Myocyte (in vitro differentiated cells): ENCODE measurements around the gene TSNAX. TPM values are rescaled to one million over a fixed set of nuclear protein-coding genes. Genes with fewer than 3 reads are reported as not detected.
"Not testable (repeated sequence)": the region's sequence is repeated elsewhere in the genome, so short reads cannot be mapped to it uniquely, and the experiment has no call there.

Experiments used
- DNase-seq: peaks from one replicate; pipeline ENCODE4 v3.0.0-alpha.2; 2012; ENCODE audit warnings: low read depth
- polyA plus RNA-seq: library from polyadenylated mRNA; unstranded; fragments of >200 nt; gene quantifications from one replicate; pipeline ENCODE4 v1.2.1, GENCODE V29; 2012; ENCODE audit warnings: missing spikeins
- total RNA-seq: library from RNA; depleted of rRNA; stranded (reverse); fragments of >200 nt; gene quantifications from 2 replicates; pipeline ENCODE4 v1.2.3, GENCODE V29; 2014

TSNAX gene, protein sequence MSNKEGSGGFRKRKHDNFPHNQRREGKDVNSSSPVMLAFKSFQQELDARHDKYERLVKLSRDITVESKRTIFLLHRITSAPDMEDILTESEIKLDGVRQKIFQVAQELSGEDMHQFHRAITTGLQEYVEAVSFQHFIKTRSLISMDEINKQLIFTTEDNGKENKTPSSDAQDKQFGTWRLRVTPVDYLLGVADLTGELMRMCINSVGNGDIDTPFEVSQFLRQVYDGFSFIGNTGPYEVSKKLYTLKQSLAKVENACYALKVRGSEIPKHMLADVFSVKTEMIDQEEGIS
- 37.5 and 41.0 TPM in 2 replicates for total RNA-seq
- 27.7 TPM for polyA plus RNA-seq

DNA sequence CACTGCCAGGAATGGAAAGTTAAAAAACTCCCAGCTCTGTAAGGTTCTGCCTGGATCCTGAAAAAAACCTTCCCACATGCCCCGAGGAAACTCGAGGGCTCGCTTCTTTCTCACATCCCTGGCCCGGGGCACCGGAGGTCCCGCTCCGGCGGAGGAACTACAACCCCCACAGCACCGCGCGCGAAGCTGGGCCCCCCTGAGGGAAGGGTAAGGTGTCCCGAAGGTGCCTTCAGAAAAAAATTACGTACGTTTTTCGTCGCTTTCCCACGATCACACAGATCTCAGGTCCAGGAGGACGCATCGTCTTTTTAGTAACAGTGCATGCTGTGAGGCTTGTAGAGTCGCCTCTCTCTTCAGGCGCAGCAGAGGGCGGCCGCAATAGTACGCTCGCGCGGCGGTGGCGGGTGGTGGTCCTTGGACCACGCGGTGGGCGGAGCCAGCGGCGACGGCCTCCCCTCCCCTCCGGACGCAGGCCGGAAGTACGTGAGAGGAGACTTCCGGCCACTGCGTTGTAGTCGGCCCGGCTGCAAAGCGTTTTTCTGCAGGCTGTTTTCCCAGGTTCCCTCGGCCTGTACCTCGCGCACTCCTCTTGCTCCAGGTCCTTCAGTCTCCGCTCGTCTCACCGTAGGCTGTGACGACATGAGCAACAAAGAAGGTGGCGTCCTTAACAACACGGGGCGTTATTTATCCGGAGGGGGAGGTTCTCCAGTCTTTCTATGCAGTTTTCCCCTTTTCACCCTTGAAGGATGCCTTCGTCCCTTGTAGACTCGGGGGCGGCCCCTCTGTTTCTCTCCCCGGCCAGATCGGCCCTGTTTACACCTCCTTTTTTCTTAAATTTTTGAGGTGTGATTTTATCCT is at the start of gene TSNAX:
Gene TSNAX, plus strand, starts transcription at position 498 of the 858 bp plus-strand sequence. Its CDS starts 142 bp downstream, at position 640.
- peak; percentile 94 for DNase-seq

DNA sequence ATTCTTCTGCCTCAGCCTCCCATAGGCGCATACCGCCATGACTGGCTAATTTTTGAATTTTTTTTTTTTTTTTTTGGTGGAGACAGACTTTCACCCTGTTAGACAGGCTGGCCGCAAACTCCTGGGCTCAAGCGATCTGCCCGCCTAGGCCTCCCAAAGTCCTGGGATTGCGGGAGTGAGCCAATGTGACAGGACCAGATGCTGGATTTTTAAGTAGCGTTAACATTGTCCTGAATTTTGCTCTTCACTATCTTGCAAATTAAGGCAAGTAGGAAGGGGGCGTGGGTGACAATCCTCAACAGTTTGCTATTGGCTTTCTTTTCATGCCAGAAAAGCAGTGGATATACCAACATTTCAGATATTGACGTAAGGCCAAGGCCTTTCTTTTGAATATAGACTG is 49.7 kb upstream of the TSNAX start:
- DNase-seq, result no peak

DNA sequence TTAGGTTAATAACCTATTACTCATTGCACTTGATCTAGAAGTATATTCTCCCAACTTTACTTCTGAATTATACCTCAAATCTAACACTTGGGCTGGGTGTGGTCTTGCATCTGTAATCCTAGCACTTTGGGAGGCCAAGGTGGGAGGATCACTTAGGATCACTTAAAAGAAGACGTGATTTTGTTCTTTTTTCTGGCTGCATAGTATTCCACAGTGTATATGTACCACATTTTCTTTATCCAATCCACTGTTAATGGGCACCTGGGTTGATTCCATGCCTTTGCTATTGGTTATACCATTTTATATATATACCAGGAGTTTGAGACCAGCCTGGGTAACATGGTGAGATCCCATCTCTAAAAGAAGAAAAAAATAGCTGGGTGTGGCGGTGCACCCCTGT is 48.5 kb upstream of the TSNAX start:
- no peak for DNase-seq

DNA sequence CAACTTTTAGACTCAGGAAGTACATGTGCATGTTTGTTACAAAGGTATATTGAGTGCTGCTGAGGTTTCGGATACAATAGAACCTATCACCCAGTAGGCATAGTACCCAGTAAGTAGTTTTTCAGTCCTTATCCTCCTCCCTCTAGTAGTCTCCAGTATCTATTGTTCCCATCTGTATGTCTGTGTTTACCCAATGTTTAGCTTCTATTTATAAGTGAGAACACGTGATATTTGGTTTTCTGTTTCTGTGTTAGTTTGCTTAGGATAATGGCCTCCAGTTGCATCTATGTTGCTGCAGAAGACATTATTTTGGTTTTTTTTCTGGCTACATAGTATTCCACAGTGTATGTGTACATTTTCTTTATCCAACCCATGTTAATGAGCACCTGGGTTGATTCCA is 47.2 kb upstream of the TSNAX start:
- DNase-seq, result no peak

DNA sequence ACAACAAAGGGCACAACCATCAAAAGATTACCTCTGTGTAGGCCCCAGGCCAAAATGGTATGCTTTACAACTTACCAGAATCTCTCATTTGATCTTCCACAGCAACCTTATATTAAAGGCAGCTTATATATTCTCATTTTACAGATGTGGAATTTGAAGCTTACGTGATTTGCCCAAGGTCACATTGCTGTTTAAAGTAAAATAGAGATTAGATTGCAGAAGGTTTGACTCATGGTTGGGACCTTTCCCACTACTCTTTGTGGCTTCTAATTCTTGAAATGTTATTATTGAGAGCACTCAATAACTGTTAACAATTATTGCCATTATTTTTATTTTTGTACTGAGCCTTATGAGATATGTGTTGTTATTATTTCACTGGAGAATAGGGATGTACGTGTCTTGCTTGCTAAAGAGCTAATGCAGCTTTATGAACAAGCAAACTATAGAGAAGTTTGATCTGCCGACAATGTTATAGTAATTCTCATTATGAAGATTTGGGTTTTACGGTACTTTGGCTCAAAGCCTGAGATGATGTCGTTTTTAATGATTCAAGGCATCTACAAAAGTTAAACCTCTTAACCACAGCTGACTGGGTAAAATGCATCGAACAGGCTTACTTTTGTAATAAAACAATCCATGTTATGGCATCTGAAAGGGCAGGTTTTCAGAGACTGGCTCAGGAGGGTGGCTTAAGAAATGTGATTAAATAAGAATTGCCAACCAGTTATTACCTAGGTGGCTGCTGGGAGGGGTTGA is 43.3 kb upstream of the TSNAX start:
- no peak for DNase-seq

DNA sequence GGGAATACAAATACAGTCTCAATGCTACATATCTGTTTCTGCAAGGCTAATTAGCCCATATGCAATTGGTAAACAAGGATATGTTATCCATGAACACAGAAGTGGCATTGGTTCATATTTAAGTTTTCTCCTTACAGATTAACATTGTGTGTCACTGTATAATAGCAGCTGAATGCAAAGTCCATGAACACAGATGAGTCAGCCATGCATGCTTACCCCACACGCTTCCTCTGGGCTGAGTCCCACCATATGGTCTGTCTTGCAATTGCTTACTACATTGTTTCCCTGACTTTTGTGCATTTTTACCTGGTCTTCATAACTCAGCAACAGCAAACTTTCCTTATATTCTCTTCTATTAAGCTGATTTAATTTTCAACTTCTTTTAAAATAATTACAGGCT is 41.5 kb upstream of the TSNAX start:
- DNase-seq, result no peak

DNA sequence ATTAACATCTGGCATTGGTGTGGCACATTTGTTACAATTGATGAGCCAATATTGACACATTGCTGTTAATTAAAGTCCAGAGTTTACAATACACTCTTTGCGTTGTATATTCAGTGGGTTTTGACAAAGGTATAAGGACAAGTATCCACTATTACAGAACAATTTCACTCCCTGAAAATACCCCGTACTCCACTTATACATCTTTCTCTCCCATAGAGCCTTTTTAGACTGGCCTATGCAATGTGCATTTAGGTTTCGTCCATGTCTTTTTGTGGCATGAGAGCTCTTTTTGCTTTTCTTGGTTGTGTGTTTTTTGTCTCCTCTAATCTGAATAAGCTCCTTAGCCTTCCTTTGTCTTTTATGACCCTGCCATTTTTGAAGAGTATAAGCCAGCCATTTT is 40.6 kb upstream of the TSNAX start:
- DNase-seq, result no peak

DNA sequence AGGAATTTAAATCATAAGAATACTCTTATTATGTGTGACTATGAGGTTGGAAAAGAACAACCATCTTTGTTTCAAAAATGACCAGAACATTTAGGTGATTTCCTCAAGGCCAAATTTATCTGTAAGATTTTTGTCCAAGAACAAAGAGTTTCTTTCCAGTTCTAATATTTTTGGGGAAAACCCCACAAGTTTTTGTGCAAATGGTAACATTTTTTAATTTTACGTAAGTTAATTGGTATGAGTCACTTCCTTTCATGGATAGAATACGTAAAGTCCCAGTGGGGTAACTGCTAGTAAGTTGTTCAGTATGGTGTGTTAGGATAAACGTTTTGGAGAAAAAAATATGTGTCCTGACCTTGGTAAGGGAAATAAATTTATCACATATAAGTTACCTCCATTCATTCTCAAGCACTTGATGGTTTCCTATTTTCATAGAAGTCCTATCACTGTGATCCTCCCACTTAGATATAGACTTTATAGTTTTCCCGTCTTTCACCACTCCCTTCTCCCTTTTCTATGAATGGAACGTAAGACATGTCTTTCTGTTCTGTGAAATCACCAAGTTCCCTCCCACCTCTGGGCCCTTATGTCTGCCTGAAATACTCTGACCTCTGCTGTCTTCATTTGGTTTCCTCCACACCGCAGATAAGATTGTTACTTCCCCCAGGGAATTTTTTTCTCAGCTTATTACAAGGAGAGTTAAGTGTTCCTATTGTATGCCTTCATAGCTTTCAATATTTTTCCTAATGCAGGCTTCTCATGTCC is 34.9 kb upstream of the TSNAX start:
- peak; percentile 9 for DNase-seq

DNA sequence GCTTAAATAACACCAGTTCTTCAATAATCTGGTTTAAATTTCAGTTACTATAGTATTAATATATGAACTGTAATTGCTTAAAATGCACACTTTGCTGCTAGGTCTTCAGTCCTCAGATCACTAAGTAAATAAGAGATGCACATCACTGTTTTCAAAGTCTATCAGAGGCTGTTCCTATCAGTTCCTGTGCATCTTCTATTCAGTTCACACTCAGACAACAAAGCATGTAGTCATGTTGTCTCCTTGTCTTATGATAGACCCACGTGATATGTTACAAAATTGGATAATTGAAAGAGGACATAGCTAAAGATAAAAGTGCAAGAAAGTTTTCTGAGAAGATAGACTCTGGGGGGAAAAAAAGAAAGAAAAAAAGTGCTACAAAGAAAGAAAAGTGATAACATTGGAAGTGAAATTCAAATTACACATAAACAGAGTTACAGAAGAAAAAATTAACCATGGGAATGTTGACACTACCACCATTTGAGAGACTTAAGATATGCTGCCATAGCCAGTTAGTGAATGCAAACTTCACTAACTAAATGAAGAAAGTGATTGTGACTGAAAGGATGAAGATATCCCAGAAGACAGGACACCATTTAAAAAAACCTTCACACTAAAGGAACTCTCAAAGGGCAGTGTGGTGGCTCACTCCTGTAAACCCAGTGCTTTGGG is 33.9 kb upstream of the TSNAX start:
- DNase-seq, result no peak

DNA sequence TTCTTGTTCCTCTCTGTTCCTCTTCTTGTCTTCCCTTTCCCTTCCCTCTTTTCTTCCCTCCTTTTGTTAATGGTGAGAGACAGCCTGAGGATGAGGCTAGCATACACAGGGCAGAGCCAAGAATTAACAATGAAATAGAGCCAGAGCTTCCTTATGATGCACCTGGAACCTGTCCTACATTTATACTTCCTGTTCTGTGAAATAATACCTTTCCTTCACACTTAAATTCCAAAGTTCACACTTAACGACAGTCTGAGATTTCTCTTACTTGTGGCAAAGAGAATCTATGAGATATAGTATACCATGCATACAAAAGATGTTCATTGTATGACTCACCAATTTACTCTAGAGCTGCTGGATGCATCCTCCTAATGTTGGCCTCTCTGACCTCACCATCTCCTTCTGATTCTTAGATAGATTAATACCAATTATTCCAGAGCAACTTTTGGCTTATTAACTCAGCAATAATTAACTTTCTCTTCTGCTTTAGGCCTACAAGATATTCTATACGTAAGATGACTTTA is 30.8 kb upstream of the TSNAX start:
- no peak for DNase-seq

DNA sequence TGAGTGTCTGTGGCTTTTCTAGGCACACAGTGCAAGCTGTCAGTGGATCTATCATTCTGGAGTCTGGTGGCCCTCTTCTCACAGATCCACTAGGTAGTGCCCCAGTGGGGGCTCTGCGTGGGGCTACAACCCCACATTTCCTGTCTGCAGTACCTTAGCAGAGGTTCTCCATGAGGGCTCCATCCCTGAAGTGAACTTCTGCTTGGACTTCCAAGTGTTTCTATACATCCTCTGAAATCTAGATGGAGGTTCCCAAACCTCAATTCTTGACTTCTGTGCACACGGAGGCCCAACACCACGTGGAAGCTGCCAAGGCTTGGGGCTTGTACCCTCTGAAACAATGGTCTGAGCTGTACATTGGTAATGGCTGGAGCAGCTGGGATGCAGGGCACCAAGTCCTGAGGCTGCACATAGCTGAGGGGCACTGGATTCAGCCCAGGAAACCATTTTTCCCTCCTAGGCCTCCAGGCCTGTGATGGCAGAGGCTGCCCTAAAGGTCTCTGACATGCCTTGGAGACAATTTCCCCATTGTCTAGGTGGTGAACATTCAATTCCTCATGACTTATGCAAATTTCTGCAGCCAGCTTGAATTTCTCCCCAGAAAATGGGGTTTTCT is 29.2 kb upstream of the TSNAX start:
- DNase-seq, result no peak

DNA sequence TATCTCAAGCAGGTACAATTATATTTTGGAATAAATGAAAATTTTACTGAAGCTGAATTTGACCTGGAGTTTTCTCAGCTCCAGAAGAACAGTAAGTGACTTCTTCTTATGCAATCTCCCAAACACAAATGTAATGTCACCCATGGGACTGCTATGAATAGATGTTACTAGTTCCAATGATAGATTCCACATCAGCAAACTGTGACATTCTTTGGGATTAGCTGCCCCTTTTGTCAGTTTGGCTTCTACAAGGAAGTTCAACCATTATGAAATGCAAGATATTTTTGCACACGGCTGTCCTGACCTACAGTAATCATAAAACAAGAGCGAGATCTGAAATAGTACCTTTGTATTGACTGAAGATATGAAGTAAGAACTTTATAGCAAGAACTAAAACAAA is 27.8 kb upstream of the TSNAX start:
- peak; percentile 12 for DNase-seq

DNA sequence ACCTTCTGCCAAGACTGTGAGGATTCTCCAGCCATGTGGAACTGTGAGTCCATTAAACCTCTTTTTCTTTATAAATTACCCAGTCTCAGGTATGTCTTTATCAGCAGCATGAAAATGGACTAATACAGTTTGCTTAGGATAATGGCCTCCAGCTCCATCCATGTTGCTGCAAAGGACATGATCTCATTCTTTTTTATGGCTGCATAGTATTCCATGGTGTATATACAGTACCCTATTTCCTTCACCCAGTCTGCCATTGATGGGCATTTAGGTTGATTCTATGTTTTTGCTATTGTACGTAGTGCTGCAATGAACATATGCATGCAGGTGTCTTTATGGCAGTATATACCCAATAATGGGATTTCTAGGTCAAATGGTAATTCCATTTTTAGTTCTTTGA is 25.3 kb upstream of the TSNAX start:
- DNase-seq, result not testable (repeated sequence)

DNA sequence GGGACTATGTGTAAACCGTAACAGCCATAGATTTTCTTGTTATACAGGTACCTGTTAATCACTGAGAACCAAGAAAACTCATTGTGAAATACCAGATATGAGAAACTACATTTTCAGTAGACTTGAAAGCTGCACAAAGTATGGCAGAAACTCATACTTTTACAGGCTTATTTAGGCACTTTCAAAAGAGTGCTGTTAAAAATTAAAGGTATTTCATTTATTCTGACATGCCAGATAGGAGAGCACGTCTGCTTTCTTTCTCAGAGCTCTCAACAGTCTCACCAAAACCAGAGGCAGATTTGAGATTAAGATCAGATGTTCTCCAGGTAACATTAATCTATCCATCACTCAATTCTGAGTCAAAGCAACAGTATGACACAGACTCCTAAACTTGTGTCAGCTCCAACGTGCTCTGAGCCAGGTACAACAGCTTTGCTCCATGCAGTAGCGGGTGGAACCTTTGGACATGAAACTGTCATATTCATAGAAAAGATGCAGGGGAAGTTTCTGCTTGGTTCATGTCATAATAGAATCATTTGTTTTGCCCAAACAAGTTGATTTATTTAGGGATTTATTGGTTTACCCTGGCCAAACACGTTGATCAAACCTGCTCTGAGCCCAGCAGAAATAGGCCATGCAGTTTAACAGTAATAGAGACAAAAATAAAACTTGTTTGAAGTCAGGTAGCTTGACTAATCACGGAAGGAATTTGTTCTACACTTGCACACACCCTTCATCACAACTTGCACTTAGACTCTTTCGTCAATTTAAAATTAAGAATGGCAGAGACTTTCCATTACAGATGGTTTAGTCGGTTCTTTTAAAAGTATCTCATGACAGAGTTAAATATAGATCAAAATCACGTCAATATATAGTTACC is 20.8 kb upstream of the TSNAX start:
- DNase-seq, result no peak

DNA sequence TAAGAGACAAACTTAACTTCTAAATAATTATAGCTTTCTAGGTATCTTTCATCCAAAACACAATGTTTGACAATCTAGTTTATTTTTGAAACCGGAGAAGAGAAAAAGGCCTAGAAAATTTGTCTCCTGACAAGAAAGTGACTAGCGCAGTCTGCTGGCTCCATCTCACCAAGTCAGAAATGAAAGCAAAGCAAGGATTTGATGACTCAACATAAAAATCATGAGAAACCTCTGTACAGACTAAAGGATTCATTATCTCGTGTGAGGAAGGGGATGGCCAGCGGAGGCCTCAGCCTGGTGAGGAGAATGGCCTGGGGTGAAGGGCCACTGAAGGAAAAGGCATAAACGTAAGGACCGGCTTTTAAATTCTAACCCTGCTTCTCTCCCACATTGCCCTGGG is 20.0 kb upstream of the TSNAX start:
- no peak for DNase-seq

DNA sequence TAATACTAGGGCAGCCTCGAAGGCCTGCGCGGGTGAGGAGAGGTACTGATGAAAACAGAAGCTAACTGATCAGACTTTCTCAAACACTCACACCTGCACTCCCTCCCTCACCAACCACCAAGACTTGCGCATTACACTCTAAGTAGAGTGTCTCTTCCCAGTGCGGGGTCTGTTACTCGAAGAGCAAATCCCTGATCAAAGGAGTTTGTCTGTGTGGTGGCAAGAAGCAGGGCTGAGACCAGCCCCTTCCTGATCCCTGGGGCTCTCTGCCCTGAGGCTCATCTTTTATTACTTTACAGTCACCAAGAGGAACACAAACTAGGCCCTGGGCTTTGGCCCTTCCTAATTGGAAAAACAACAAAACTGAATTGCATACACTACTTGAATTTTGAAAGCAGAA is 19.5 kb upstream of the TSNAX start:
- DNase-seq, result no peak

DNA sequence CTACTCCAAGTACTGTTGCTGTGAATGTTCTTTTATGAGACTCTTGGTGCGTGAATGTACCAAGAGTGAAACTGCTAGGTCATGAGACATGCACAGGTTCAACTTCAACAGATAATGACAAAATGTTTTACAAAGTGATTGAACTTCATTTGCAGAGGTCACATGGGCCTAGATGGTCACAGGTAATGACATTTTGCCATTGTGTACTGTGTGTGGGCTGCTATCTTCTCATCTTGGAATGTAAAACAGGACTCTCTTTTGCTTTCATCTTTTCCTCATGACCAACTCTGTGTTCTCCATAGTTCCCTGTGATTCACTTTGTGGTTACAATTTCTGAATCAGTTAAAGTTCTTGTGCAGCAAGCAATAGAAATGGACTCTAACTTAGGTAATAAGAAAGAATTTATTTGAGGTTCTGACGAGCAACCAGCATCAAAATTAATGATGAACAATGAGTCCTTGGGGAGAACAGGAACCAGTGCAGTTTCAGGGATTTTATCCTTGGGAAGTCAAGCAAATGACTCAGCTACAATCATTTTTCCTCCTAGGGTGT is 16.2 kb upstream of the TSNAX start:
- DNase-seq, result peak; percentile 18

DNA sequence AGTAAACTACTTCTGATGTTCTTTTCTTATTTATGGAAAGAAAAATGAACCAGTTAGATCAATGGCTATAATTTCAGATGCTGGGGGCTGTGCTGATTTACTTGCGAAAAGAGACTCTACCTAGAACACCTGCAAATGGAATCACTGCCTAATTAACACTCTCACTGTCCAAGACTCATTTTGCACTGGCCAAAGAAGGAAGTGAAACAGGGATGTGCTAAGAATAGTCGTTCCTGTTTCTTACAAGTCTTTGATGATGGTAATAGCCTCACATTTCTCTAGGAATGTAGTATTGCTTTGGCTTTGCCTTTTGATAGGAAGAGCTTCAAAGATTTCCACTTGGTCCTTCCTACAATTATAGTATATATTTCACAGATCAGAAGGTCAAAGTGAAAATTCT is 12.7 kb upstream of the TSNAX start:
- no peak for DNase-seq

DNA sequence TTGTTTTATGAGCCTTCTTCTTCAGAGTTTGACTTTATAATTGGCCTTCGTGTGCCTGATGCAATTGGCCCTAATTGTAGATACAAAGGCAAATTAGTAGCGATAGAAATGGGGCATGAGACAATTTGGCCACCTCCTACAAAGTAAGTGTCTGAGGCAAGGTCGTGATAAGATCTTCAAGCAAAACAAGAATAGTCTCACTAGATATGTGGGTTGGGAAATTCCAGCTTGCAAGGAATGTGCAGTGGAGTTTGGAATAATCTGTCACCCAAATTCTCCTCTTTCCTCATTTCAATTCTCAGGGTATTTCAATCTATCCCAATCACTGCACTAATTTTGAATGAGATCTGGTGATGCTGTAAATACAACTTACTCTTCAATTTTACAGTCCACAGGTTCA is 11.4 kb upstream of the TSNAX start:
- DNase-seq, result no peak
